Neural progenitor cell (in vitro differentiated cells): ENCODE measurements around the gene CRMP1. TPM values are rescaled to one million over a fixed set of nuclear protein-coding genes. Genes with fewer than 3 reads are reported as not detected.

Experiments used
- DNase-seq: peaks from one replicate; pipeline ENCODE4 v3.0.0-alpha.2; 2016; ENCODE audit warnings: low spot score
- H2AFZ ChIP-seq: fragments of 200-600 bp; sonication (generic); replicated peaks from 2 replicates; pipeline ENCODE4 v1.6.1; 2016; ENCODE audit warnings: antibody characterized with exemption
- H3F3A ChIP-seq: fragments of 200-600 bp; sonication (generic); 2 replicates; pipeline ENCODE4 v1.6.1; 2016; ENCODE audit warnings: antibody characterized with exemption, low read depth
- H3K27ac ChIP-seq: fragments of 200-600 bp; sonication (generic); 2 replicates; pipeline ENCODE4 v1.5.1; 2016; ENCODE audit warnings: mild to moderate bottlenecking
- H3K27me3 ChIP-seq: fragments of 200-600 bp; sonication (generic); 2 replicates; pipeline ENCODE4 v1.6.1; 2016; ENCODE audit warnings: mild to moderate bottlenecking, moderate library complexity
- H3K36me3 ChIP-seq: fragments of 200-600 bp; sonication (generic); 2 replicates; pipeline ENCODE4 v1.5.1; 2016
- H3K4me1 ChIP-seq: fragments of 200-600 bp; sonication (generic); 2 replicates; pipeline ENCODE4 v1.6.1; 2016; ENCODE audit warnings: mixed run types
- H3K4me2 ChIP-seq: fragments of 200-600 bp; sonication (generic); 2 replicates; pipeline ENCODE4 v1.6.1; 2016
- H3K4me3 ChIP-seq: fragments of 200-600 bp; sonication (generic); 2 replicates; pipeline ENCODE4 v1.5.1; 2016
- H3K79me2 ChIP-seq: fragments of 200-600 bp; sonication (generic); 2 replicates; pipeline ENCODE4 v1.6.1; 2016; ENCODE audit warnings: low read depth
- H3K9ac ChIP-seq: fragments of 200-600 bp; sonication (generic); 2 replicates; pipeline ENCODE4 v1.6.1; 2016
- H3K9me3 ChIP-seq: fragments of 200-600 bp; sonication (generic); 2 replicates; pipeline ENCODE4 v1.5.1; 2016; ENCODE audit warnings: low read depth
- H4K20me1 ChIP-seq: fragments of 200-600 bp; sonication (generic); 2 replicates; pipeline ENCODE4 v1.6.1; 2016; ENCODE audit warnings: low read depth
- H3K27ac Mint-ChIP-seq: 3 replicates; pipeline ENCODE4 v1.8.0; 2021; ENCODE audit warnings: mixed read lengths
- H3K27me3 Mint-ChIP-seq: 2 replicates; pipeline ENCODE4 v1.8.0; 2022; ENCODE audit warnings: low read depth, mild to moderate bottlenecking, inconsistent platforms, moderate library complexity, mixed read lengths; ENCODE audit not compliant: insufficient read depth
- H3K36me3 Mint-ChIP-seq: 3 replicates; pipeline ENCODE4 v1.8.0; 2021; ENCODE audit warnings: mixed read lengths
- H3K4me1 Mint-ChIP-seq: 3 replicates; pipeline ENCODE4 v1.8.0; 2021; ENCODE audit warnings: mixed read lengths
- H3K4me3 Mint-ChIP-seq: 3 replicates; pipeline ENCODE4 v1.8.0; 2021; ENCODE audit warnings: mild to moderate bottlenecking, moderate library complexity, mixed read lengths
- H3K9me3 Mint-ChIP-seq: 3 replicates; pipeline ENCODE4 v1.8.0; 2020; ENCODE audit warnings: mixed read lengths
- CTCF ChIP-seq: fragments of 200-600 bp; sonication (generic); IDR thresholded peaks from 2 replicates; pipeline ENCODE4 v1.5.1; 2017; ENCODE audit warnings: antibody characterized with exemption, mild to moderate bottlenecking
- EZH2 ChIP-seq: fragments of 200-600 bp; sonication (generic); IDR thresholded peaks from 2 replicates; pipeline ENCODE4 v1.6.1; 2017; ENCODE audit warnings: antibody characterized with exemption, mild to moderate bottlenecking, moderate library complexity
- EZH2phosphoT487 ChIP-seq: fragments of 200-600 bp; sonication (generic); IDR thresholded peaks from 2 replicates; pipeline ENCODE4 v1.6.1; 2017; ENCODE audit warnings: antibody characterized with exemption
- total RNA-seq: library from RNA; depleted of rRNA; stranded (reverse); fragments of >200 nt; gene quantifications from 2 replicates; pipeline ENCODE4 v1.2.3, GENCODE V29; 2015; ENCODE audit warnings: low replicate concordance

The CRMP1 gene
- total RNA-seq, 1 donor from 2014 or later, result 91.4 TPM

DNA sequence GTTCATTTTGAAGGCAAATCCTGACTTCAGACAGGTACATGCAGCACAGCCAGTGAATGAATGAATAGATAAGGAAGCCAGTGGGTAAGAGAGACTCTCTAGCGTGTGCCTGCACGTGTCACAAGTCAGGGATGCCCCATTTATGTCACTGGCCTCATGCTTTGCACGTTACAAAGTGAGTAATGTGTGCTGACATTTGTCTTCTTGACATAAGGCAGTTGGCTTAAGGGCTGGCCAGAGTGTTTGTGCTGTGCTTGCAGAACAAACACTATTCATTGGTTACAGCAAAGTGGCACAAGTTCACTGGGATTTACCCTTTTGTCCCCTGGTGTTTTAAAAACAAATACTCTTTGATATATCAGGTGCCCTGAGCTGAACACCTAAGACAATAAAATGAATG is 55.9 kb downstream of the CRMP1 start:
- Histone ChIP-seq H3K27ac (no peak overlapping the region), H3K9me3 (no peaks in the 10 kb centered on the region), H3K27me3 (no peaks in the 10 kb centered on the region), H3K4me3 (no peak overlapping the region), H3K9ac (no peak overlapping the region), H3K79me2 (no peaks in the 10 kb centered on the region), H3K4me2 (no peak overlapping the region), H3K36me3 (no peaks in the 10 kb centered on the region), H4K20me1 (peaks cover 3% of the 10 kb centered on the region), H3F3A (no peaks in the 10 kb centered on the region), H2AFZ (no peak overlapping the region), H3K4me1 (no peaks in the 10 kb centered on the region)
- Mint-ChIP-seq H3K36me3 (peaks cover 27% of the 10 kb centered on the region), H3K9me3 (no peaks in the 10 kb centered on the region), H3K4me3 (no peak overlapping the region), H3K27ac (no peak overlapping the region), H3K27me3 (peaks cover 4% of the 10 kb centered on the region), H3K4me1 (no peaks in the 10 kb centered on the region)
- DNase-seq, result no peak
- TF ChIP-seq EZH2phosphoT487 (no peak), CTCF (no peak), EZH2 (no peak)

DNA sequence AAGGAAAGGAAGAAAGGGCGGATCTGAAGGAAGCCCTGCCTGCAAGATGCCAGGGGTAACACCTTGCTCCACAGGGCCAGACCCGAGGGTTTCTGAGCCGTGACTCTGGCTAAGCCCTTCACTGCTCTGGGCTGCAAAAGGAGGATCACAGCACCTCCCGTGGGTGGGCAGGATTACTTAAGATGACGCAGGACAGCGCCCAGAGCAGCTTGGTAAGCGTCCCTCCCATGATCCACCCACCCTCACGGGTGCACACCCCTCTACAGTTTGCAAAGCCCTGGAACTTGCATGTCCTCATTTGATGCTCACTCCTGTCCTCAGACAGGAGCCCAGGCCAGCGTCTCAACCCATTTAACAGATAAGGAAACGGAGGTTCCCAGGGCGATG is 64.9 kb downstream of the CRMP1 start:
- no peaks in the 10 kb centered on the region for H3K4me1 Mint-ChIP-seq
- peaks cover 5% of the 10 kb centered on the region for H3K36me3 ChIP-seq
- no peak overlapping the region for H3K27ac Mint-ChIP-seq

DNA sequence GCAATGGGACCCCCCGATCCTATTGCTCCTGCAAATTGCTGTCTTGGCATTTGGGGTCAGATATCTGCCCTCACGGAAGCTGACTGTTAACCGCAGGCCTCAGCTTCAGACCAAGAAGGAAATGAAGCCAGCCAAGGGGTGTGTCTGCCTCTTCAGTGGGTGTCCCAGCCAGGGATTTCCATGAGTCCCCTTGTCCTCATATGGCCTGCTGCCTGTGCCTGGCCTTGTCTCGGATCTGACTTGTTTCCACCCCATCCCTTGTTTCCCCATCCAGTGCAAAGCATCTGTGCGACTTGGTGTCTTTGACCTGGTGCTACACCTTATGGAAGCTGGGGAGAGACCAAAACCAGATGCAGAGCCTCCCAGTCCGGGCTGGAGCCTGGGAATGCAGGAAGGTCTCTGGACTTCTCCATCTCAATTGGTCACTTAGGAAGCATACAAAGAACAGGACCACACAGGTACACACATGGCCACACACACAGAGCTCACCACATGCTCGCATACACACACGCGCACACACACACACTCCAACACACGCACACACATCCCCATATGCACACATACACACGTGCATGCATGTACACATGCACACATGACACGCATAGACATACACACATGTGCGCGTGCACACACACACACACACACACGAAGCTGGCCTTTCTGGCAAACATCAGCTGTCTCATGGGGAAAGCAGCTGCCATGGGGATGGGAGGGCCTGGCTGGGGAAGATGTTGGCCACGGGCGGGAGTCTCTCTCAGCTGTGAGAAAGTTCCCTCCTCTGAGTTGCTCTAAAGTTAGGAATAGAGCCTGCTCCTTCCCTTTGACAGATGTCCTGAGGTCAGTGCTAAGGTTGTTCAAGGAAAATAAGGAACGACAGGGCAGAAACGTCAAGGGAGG is 65.5 kb downstream of the CRMP1 start:
- peaks cover 8% of the 10 kb centered on the region for H3F3A ChIP-seq
- H3K9me3 Mint-ChIP-seq, result no peaks in the 10 kb centered on the region
- no peaks in the 10 kb centered on the region for H3K79me2 ChIP-seq
- peaks cover 51% of the 10 kb centered on the region for H3K36me3 Mint-ChIP-seq
- peaks cover 5% of the 10 kb centered on the region for H3K36me3 ChIP-seq
- no peak for DNase-seq
- TF ChIP-seq CTCF (no peak), EZH2phosphoT487 (no peak), EZH2 (no peak)
- H3K9ac ChIP-seq, result no peak overlapping the region
- no peaks in the 10 kb centered on the region for H4K20me1 ChIP-seq
- H2AFZ ChIP-seq, result no peak overlapping the region
- no peaks in the 10 kb centered on the region for H3K4me1 ChIP-seq
- no peak overlapping the region for H3K4me2 ChIP-seq
- peaks cover 3% of the 10 kb centered on the region for H3K27me3 Mint-ChIP-seq
- no peaks in the 10 kb centered on the region for H3K9me3 ChIP-seq
- H3K27me3 ChIP-seq, result no peaks in the 10 kb centered on the region
- no peak overlapping the region for H3K4me3 Mint-ChIP-seq
- H3K27ac ChIP-seq, result no peak overlapping the region
- H3K4me1 Mint-ChIP-seq, result no peaks in the 10 kb centered on the region
- peak overlapping the region; percentile 19 for H3K27ac Mint-ChIP-seq
- no peak overlapping the region for H3K4me3 ChIP-seq

More for the DNA sequence above, 64.9 kb downstream of the CRMP1 start:
- H3K4me3 Mint-ChIP-seq, result no peak overlapping the region
- TF ChIP-seq CTCF (no peak), EZH2 (no peak), EZH2phosphoT487 (no peak)
- Histone ChIP-seq H3K9ac (no peak overlapping the region), H3K4me1 (no peaks in the 10 kb centered on the region), H3K27ac (no peak overlapping the region), H2AFZ (no peak overlapping the region), H4K20me1 (no peaks in the 10 kb centered on the region), H3F3A (peaks cover 1% of the 10 kb centered on the region), H3K4me3 (no peak overlapping the region), H3K79me2 (no peaks in the 10 kb centered on the region), H3K9me3 (no peaks in the 10 kb centered on the region), H3K27me3 (no peaks in the 10 kb centered on the region), H3K4me2 (no peak overlapping the region)
- peaks cover 5% of the 10 kb centered on the region for H3K27me3 Mint-ChIP-seq
- DNase-seq, result no peak
- H3K36me3 Mint-ChIP-seq, result peaks cover 52% of the 10 kb centered on the region
- no peaks in the 10 kb centered on the region for H3K9me3 Mint-ChIP-seq
